ENCODE results near the gene TAF1A.

TAF1A gene

DNA sequence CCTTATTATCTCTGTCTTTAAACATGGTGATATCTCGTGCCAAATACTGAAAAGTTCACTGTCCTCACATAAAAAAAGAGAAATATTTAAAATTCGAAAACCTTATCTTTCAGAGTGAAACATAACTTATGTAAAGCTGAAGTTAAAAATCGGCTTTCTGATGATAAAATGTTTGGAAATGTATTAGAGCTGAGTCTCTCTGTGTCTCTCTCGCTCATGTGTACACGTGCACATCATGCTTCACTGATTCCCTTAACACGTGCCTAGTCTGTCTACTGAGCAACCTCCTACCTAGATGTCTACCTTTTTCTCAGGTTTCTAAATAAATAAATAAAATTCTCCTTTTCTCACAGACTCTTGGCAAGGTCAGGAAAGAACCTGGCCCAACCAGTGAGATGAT lies 58.9 kb downstream of the TAF1A start:
- Histone ChIP-seq H3K27me3 (ENCODE audit: insufficient read depth, low read length) (no peaks in the 10 kb centered on the region), H3K27ac (ENCODE audit: low read depth, low read length) (no peak overlapping the region), H3K9ac (ENCODE audit: low read depth, low read length) (no peak overlapping the region), H3K4me3 (ENCODE audit: low read length) (no peak overlapping the region), H3K36me3 (ENCODE audit: insufficient read depth, low read length) (no peaks in the 10 kb centered on the region), H3K4me1 (ENCODE audit: insufficient read depth, low read length) (no peaks in the 10 kb centered on the region), H3K9me3 (ENCODE audit: insufficient read depth, low read depth, low read length) (no peaks in the 10 kb centered on the region)
- WGBS, result 90% methylated on average over 6 of the region's 6 CpGs

DNA sequence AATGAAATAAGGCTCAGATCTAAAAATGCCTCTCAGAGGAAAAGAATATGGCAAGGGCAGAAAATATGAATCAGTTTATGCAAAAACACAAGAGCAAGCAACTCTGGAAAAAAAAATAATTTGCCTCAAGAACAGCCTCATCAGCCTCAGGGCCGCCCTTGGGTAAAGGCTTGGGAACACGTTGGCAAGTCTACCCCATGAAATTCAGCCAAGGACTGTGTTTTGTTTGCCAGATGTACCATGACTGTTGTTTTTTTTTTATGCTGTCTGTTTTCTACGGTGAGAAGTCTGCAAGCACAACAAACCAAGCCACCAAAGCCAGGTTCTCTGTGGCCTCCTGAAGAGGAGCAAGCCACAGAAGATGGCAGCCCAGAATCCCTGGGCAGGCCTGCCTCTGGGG lies 59.8 kb downstream of the TAF1A start:
- H3K9ac ChIP-seq (ENCODE audit: low read depth, low read length), result no peak overlapping the region
- H3K27ac ChIP-seq (ENCODE audit: low read depth, low read length), result no peak overlapping the region
- H3K36me3 ChIP-seq (ENCODE audit: insufficient read depth, low read length), result no peaks in the 10 kb centered on the region
- no peak overlapping the region for H3K4me3 ChIP-seq (ENCODE audit: low read length)
- 97% methylated on average over 3 of the region's 3 CpGs for WGBS
- H3K27me3 ChIP-seq (ENCODE audit: insufficient read depth, low read length), result no peaks in the 10 kb centered on the region
- no peaks in the 10 kb centered on the region for H3K4me1 ChIP-seq (ENCODE audit: insufficient read depth, low read length)
- no peaks in the 10 kb centered on the region for H3K9me3 ChIP-seq (ENCODE audit: insufficient read depth, low read depth, low read length)

GRCh38 chr1:222529181-222529580 lies 60.6 kb downstream of the TAF1A start:
- no peak overlapping the region for H3K4me3 ChIP-seq (ENCODE audit: low read length)
- no peak overlapping the region for H3K9ac ChIP-seq (ENCODE audit: low read depth, low read length)
- no peaks in the 10 kb centered on the region for H3K9me3 ChIP-seq (ENCODE audit: insufficient read depth, low read depth, low read length)
- H3K27ac ChIP-seq (ENCODE audit: low read depth, low read length), result no peak overlapping the region
- no peaks in the 10 kb centered on the region for H3K36me3 ChIP-seq (ENCODE audit: insufficient read depth, low read length)
- WGBS, result 95% methylated on average over 3 of the region's 3 CpGs
- no peaks in the 10 kb centered on the region for H3K4me1 ChIP-seq (ENCODE audit: insufficient read depth, low read length)
- H3K27me3 ChIP-seq (ENCODE audit: insufficient read depth, low read length), result no peaks in the 10 kb centered on the region

- no peaks in the 10 kb centered on the region for H3K36me3 ChIP-seq (ENCODE audit: insufficient read depth, low read length)
- no peaks in the 10 kb centered on the region for H3K9me3 ChIP-seq (ENCODE audit: insufficient read depth, low read depth, low read length)
- no peak overlapping the region for H3K27ac ChIP-seq (ENCODE audit: low read depth, low read length)
- no peak overlapping the region for H3K9ac ChIP-seq (ENCODE audit: low read depth, low read length)
- no peak overlapping the region for H3K4me3 ChIP-seq (ENCODE audit: low read length)
- H3K4me1 ChIP-seq (ENCODE audit: insufficient read depth, low read length), result no peaks in the 10 kb centered on the region
- WGBS, result 84% methylated on average over 1 of the region's 2 CpGs
- H3K27me3 ChIP-seq (ENCODE audit: insufficient read depth, low read length), result no peaks in the 10 kb centered on the region
Measured at GRCh38 chr1:222525951-222526350, 63.8 kb downstream of the TAF1A start.

- Histone ChIP-seq H3K9ac (ENCODE audit: low read depth, low read length) (no peak overlapping the region), H3K27me3 (ENCODE audit: insufficient read depth, low read length) (no peaks in the 10 kb centered on the region), H3K36me3 (ENCODE audit: insufficient read depth, low read length) (no peaks in the 10 kb centered on the region), H3K4me1 (ENCODE audit: insufficient read depth, low read length) (no peaks in the 10 kb centered on the region), H3K9me3 (ENCODE audit: insufficient read depth, low read depth, low read length) (no peaks in the 10 kb centered on the region), H3K4me3 (ENCODE audit: low read length) (no peak overlapping the region), H3K27ac (ENCODE audit: low read depth, low read length) (no peak overlapping the region)
- WGBS, result 85% methylated on average over 3 of the region's 3 CpGs
Measured at GRCh38 chr1:222523852-222524251, 65.9 kb downstream of the TAF1A start.

DNA sequence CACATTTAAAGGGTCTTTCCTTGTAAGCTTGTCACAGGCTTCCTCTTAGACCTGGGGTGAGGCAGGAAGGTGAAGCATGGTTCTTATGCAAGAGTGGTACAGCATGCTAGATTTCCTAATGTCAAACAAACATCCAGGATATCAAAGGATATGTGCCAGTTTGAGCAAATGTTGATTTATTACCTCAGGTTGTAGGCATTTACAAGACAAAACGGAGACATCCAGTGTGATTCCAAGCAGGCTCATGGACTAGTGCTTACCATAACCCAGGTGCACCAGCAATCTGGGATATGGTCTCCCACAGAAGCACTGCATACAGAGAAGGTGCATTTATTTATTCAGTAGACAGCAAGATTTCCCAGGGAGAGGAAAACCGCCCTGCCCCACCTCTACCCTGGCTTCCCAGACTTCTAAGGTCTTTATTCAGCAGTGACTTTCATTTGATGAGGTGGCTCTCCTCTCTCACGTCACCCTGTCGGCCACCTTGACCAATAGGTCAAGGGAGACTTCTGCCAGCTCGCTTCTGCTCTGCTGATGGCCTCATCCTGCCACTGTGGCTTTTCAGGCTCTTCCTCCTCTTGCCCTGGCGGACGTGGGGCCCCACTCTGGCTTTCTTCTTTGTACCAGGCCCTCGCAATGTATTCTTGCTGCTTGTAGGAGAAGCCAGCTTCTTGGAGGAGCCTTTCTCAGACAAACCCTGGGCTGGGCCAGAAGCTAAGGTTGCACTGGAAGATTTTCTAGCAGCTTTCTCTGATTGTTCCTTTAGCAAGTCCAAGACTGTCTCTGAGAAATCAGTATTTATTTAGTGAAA lies 67.4 kb downstream of the TAF1A start:
- Histone ChIP-seq H3K4me3 (ENCODE audit: low read length) (no peak overlapping the region), H3K4me1 (ENCODE audit: insufficient read depth, low read length) (no peaks in the 10 kb centered on the region), H3K27ac (ENCODE audit: low read depth, low read length) (no peak overlapping the region), H3K9ac (ENCODE audit: low read depth, low read length) (no peak overlapping the region), H3K27me3 (ENCODE audit: insufficient read depth, low read length) (no peaks in the 10 kb centered on the region), H3K9me3 (ENCODE audit: insufficient read depth, low read depth, low read length) (no peaks in the 10 kb centered on the region), H3K36me3 (ENCODE audit: insufficient read depth, low read length) (no peaks in the 10 kb centered on the region)
- 91% methylated on average over 8 of the region's 8 CpGs for WGBS

GRCh38 chr1:222521299-222522104 lies 68.2 kb downstream of the TAF1A start:
- Histone ChIP-seq H3K27ac (ENCODE audit: low read depth, low read length) (no peak overlapping the region), H3K4me1 (ENCODE audit: insufficient read depth, low read length) (no peaks in the 10 kb centered on the region), H3K9ac (ENCODE audit: low read depth, low read length) (no peak overlapping the region), H3K9me3 (ENCODE audit: insufficient read depth, low read depth, low read length) (no peaks in the 10 kb centered on the region), H3K4me3 (ENCODE audit: low read length) (no peak overlapping the region), H3K27me3 (ENCODE audit: insufficient read depth, low read length) (no peaks in the 10 kb centered on the region), H3K36me3 (ENCODE audit: insufficient read depth, low read length) (no peaks in the 10 kb centered on the region)
- 93% methylated on average over 5 of the region's 7 CpGs for WGBS

All from HUES64 (cell line).